HG02759 (cell line): ENCODE data around the gene COLQ.
"Not testable (repeated sequence)": the region's sequence is repeated elsewhere in the genome, so short reads cannot be mapped to it uniquely, and the experiment has no call there.

Source experiments
- ATAC-seq: cut with Tn5 transposase; IDR thresholded peaks from one replicate; pipeline ENCODE4 v1.9.1; 2021; ENCODE audit warnings: mild to moderate bottlenecking, moderate library complexity; ENCODE audit not compliant: unreplicated experiment

The COLQ gene

DNA sequence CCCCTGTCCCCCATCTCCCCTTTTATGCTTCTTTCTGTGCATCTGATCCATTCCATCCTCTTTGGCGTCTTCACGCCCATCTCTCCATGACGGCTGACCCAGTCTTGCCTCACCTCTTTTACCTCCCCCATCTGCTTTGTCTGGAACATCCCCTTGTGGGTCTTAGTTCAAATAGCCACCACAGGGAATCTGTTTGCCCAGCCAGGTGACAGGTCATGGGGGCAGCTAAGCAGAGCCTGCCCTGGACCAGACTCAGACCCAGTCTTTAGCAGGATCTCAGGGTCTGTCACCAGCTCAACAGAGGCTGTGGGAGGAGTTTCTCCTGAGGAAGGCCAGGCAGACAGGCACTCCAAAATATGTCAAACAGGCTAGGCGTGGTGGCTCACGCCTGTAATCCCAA is 28.1 kb downstream of the COLQ start:
- no peak for ATAC-seq

DNA sequence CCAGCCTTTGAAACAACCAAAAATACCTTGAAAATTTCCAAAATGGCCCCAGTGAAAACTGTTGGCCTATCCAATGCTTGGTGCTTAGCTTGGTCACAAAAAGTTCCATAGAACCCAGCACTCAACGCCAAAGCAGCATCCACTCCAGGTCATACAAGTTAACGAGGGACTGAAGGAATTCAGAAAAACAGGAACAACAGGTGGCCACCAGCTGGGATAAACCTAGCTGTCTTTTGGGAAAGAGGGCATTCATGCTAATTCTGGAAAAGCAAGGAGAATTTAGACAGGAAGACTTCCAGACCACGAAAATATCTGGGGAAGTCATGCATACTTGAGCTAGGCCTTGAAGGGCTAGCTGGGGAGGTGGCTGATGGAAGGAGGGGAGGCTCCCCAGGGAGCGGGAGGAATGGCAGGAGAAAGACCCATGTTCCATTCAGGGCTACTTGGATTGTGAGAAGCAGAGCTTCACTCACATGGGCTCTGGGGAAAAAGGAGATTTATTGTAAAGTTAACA is 28.6 kb downstream of the COLQ start:
- no peak for ATAC-seq

DNA sequence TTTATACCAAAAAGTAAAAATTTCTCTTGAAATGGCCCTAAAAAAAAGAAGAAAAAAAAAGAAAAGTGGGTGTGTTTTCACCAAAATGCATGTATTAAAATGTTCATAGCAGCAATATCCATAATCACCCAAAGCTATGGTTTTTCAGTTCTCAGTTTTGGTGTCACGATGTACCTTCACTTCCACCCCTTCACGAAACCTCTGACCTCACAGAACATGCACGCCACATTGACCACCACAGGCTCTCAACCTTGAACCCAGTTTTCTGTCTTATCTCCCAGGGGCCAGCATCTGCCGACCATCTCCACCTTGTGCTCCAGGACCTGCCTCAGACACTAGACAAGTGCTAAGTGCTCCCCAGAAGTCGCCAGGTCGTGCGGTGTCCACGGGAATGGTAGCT is 30.4 kb downstream of the COLQ start:
- no peak for ATAC-seq

DNA sequence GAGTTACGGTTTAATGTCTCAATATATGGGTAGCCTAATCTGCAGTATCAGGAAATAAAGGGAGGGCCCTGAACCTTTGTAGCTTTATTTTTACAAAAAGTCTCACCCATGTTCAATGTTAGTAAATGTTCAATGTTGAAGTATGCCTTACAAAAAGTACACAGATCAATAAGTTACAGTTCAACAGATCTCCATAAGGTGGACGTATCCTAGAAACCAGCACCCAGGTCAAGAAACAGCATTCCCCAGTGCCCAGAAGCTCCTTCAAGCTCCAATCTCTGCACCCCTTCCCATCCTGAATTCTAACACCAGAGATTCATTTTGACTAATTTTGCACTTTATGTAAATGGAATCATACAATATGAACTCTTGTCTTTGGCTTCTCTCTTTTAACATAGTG is 31.3 kb downstream of the COLQ start:
- no peak for ATAC-seq

GRCh38 chr3:15488002-15488401 is 33.5 kb downstream of the COLQ start:
- no peak for ATAC-seq

DNA sequence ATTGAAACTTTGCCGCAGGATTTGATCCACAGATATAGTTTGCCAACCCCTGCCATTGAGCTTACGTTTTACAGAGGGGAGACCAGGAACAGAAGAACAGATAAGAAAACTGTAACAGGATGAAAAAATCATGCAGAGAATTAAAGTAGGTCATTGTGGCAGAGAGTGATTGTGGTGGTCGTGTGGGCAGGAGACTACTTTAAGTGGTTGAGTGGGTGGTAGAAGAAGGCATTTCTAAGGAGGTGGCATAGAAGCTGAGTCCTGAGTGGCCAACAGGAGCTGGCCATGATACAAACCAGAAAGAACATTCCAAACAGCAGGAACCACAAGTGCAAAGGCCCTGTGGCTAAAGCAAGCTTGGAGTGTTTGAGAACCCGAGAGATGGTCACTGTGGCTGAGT is 34.5 kb downstream of the COLQ start:
- no peak for ATAC-seq

- ATAC-seq, result no peak
Observed at GRCh38 chr3:15486020-15486419, 35.5 kb downstream of the COLQ start.

GRCh38 chr3:15484551-15484950 is 37.0 kb downstream of the COLQ start:
- not testable (repeated sequence) for ATAC-seq

DNA sequence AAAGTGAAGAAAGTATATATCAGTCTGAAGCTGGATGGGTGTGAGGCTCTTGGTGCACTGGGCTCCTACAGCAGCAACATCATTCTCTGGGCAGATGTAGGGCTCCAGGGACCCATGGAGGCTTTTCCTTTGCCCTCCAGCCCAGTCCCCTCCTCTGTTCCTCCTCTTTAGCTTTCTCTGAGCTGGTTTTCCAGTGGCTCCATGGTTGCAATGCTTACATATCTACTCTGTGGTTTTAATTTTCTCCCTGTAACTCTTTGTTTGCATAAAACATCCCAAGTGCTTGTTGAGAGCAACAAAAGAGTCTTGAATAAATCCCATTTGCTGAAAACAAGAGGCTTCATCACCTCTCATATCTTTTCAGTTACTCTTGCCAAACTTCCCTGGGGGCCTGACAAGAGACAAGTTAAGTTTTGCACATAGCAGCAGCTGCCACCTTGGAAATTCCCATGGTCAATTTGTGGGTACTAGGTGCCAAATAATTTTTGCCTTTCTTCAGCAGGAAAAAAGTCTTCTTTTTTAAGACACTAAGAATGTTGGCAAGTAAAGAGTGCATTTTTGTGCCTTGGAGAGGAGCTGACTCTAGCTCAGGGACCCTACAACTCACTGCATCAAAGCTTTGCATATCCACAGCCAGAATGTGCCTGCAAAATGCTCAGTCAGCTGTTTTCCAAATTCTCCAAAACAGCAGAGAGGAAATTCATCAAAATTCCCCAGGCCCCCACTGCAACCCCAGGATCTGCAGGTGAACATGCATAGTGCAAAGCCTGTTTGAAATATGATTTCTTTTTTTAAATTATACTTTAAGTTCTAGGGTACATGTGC is 41.9 kb downstream of the COLQ start:
- no peak for ATAC-seq

DNA sequence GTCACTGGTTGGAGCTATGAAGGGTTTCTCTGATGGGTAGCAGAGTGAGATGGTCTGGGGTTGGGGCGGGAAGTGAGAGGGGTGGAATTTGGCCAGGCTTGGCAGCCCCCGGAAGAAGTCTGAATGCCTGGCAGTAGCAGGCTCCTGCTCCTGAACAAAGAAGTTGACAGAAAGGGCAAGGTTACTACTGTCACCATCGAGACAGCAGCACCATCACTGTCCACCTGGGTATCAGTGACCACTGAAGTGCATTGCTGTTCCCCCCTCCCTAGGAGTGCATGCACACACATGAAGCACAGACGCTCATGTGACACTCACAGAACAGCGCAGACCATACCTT is 42.9 kb downstream of the COLQ start:
- no peak for ATAC-seq

GRCh38 chr3:15477951-15478639 is 43.4 kb downstream of the COLQ start:
- ATAC-seq, result no peak

DNA sequence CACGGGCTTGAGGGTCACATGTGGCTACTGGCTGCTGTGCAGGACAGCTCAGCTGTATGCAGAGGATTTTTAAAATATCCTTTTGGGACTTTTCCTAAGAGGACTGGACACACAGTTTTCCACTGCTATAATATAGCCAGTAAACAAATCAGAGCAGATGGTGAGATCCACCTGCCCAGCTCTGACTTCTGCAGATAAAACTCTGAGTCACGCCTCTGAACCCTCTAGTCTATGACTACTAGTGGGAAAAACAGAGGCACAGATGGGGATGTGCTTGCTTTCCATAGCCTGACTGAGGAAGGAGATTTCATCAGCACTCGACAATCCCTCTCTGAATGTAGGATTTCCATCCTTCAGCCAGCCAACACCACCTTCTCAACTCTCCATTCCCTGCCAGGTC is 45.1 kb downstream of the COLQ start:
- ATAC-seq, result no peak

- ATAC-seq, result no peak
Observed at GRCh38 chr3:15475161-15475560, 46.3 kb downstream of the COLQ start.

GRCh38 chr3:15471861-15472260 is 49.6 kb downstream of the COLQ start:
- ATAC-seq, result no peak

DNA sequence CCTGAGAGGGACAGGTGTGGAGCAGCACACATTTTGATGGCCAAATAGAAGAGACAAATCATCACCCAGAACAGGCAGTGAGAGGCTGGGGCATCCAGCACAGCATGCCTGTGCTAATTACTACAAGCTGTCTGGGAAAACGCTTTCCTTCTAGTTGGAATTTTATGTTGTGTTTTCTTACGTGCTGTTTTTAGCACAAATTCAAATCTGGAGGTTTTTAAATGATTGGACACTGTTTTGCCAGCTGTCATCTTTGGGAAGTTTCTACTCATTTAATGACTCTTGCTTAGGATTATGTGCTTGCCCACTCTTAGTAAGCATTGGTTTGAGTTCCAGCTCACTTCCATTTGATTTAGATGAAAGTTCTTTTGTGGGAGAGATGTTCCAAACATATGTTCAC is 50.7 kb downstream of the COLQ start:
- no peak for ATAC-seq

GRCh38 chr3:15470261-15470660 is 51.2 kb downstream of the COLQ start:
- ATAC-seq, result no peak

GRCh38 chr3:15467227-15468181 is 54.0 kb downstream of the COLQ start:
- no peak for ATAC-seq

DNA sequence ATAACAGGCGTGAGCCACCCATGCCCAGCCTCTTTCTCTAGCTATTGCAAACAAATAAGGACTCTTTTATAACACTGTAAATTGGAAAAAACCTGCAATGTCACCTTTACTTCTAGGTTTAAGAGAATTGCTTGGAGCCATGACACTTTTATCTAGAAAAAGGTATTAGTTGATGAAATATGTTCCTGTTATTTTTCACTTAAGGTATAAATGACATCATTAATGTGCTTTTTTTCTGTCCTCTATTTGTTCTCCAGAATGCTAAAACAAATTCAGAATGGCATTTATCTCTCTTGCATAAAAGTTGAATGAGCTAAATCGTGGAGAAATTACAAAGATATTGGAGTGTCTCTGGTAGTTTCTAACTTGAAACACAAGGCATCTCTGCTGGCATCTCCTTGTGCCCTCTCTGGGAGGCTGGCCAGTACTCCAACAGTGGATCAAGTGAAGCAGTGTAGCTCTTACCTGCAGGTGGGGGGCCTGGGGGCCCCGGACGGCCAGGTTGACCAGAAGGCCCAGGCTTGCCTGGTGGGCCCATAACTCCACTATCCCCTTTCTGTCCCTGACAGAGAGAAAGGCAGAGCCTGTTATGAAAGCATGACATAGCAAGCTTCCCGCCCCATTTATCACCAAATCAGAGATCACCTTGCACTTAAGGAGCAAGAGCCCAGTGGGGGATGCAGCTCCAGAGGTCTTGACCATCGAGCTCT is 55.5 kb downstream of the COLQ start:
- ATAC-seq, result no peak

DNA sequence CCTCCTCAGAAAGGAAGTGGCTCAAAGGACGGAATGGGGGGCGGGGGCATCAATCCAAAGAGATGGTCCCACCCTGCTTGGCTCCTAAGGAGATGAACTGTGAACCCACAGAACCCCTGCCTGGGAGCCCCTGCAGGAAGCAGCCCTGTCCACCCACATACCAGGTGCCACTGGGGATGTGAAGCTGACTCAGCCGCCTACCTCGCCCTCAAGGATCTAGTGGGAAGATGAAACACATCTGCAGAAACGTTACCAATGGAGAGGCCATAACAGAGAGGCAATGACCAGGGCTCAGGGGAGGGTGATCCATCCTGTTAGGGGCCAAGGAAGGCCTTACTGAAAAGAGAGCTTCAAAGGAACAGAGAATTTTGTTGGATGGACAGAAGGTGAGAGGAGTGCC is 59.1 kb downstream of the COLQ start:
- no peak for ATAC-seq

- no peak for ATAC-seq
Observed at GRCh38 chr3:15460891-15461531, 60.5 kb downstream of the COLQ start.
